Thyroid gland (tissue), 4 donors: ENCODE results near the gene KIAA1671.

Experiments used
- CTCF ChIP-seq, 6 experiments: fragments of 200-600 bp in 3 of 6; fragments of 450-650 bp in 3 of 6; sonication (generic) in 3 of 6; IDR thresholded peaks; one replicate each; pipeline ENCODE4 v1.5.1; 2016 to 2019; ENCODE audit warnings: antibody characterized with exemption in 6 of 6, mild to moderate bottlenecking in 2 of 6, inconsistent platforms in 1 of 6, moderate library complexity in 1 of 6
- POLR2A ChIP-seq, 2 donors: fragments of 450-650 bp; IDR thresholded peaks; one replicate each; pipeline ENCODE4 v1.6.1; 2017; ENCODE audit warnings: antibody characterized with exemption in 2 of 2, mild to moderate bottlenecking in 2 of 2, moderate library complexity in 1 of 2

GRCh38 chr22:25156736-25157135 is 204.2 kb downstream of the KIAA1671 start:
- TF ChIP-seq POLR2A (IDR thresholded peaks at IDR 0.05) = no peak
- TF ChIP-seq CTCF (IDR thresholded peaks at IDR 0.05) = no peak
